Mammary epithelial cell (primary cell): ENCODE results near the gene DNAJC13.

ENCODE experiments used
- EZH2 ChIP-seq: IDR thresholded peaks from 2 replicates; pipeline ENCODE4 v1.6.1; 2012; ENCODE audit warnings: low read length, inconsistent platforms, borderline replicate concordance
- TF ChIP-seq, protein P1 (sequence below), 2 donors: IDR thresholded peaks in 1 of 2; conservative IDR thresholded peaks in 1 of 2; 2 replicates each; pipeline ENCODE4 v1.5.1; 2011 to 2012; ENCODE audit warnings: inconsistent platforms in 2 of 2, low read length in 2 of 2, mild to moderate bottlenecking in 2 of 2, control low read depth in 1 of 2, low read depth in 1 of 2; ENCODE audit not compliant: insufficient read depth in 1 of 2; ENCODE audit errors: extremely low read depth in 1 of 2

DNA sequence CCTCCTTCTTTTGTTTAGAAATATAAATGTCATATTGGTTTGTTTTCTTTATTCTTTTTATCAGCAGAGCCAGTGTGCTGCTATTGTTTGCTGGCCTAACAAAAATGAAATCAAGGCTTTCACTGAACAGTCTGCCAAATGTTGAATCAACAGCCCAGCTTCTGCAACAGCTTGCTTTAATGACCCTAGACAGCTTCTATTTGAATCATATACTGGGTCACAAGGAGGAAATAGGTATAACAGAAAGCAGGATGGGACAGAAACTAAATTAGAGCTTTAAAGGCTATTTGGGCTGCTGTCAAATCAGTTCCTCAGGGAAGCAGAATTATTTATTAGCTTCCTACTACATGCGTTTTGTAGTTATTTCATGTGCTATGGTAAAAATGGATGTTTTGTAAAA is 12.1 kb upstream of the DNAJC13 start:
- no peak for TF ChIP-seq EZH2
- TF ChIP-seq, protein P1, sequence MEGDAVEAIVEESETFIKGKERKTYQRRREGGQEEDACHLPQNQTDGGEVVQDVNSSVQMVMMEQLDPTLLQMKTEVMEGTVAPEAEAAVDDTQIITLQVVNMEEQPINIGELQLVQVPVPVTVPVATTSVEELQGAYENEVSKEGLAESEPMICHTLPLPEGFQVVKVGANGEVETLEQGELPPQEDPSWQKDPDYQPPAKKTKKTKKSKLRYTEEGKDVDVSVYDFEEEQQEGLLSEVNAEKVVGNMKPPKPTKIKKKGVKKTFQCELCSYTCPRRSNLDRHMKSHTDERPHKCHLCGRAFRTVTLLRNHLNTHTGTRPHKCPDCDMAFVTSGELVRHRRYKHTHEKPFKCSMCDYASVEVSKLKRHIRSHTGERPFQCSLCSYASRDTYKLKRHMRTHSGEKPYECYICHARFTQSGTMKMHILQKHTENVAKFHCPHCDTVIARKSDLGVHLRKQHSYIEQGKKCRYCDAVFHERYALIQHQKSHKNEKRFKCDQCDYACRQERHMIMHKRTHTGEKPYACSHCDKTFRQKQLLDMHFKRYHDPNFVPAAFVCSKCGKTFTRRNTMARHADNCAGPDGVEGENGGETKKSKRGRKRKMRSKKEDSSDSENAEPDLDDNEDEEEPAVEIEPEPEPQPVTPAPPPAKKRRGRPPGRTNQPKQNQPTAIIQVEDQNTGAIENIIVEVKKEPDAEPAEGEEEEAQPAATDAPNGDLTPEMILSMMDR (conservative IDR thresholded peaks at IDR 0.05 in 1 of 2, IDR thresholded peaks at IDR 0.05 in 1 of 2; ENCODE audit: extremely low read depth in 1 of 2, insufficient read depth in 1 of 2, low read depth in 1 of 2, low read length in 2 of 2), result no peak
